NK-92 (cell line): Measurements from ENCODE around the gene ZSWIM8.
"Not testable (repeated sequence)": the region's sequence is repeated elsewhere in the genome, so short reads cannot be mapped to it uniquely, and the experiment has no call there.

Source experiments
- DNase-seq: peaks from one replicate; lab custom pipeline; 2025; ENCODE audit not compliant: unreplicated experiment; lab: John Stamatoyannopoulos, UW

Gene ZSWIM8

GRCh38 chr10:73814896-73815718 is 29.7 kb downstream of the ZSWIM8 start:
- DNase-seq: no peak

GRCh38 chr10:73815719-73816030 is 30.3 kb downstream of the ZSWIM8 start:
- no peak for DNase-seq

GRCh38 chr10:73816917-73817729 is 31.7 kb downstream of the ZSWIM8 start:
- DNase-seq: no peak

DNA sequence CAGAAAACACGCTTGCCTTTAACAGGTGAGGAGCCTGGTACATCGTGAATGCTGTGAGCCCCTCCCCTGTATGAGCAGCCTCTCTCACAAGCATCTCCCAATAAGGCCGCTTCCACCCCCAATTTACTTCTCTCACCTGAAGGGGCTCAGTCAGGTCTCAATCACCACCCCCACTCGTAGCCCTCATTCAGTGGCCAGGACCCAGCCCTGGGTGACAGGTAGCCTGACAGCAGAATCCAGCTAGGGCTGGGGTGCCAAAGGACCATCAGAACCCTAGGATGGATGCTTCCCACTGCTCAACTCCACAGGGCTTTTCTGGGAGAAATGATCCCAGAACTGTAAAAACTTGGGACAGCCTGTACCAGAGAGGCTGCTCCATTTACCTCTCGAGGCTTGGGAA is 32.4 kb downstream of the ZSWIM8 start:
- no peak for DNase-seq

DNA sequence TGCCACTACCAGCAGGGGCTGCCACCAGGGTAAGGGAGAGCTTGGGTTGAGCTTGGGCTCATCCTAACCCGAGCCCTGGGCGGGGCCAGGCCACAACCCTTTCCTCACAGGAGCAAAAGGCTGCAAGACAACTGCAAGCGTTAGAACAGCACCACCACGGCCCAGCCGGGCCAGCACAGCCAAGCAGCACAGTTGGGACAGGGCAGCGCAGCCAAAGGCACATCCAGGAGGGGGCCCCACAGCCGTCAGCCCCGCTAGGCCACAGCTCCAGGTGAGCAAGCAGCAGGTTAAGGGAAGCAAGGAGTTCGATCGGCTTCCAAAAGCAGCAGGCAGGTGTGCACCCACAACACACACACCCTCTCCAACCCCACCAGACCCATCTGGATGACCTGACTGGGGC is 33.0 kb downstream of the ZSWIM8 start:
- DNase-seq: no peak

DNA sequence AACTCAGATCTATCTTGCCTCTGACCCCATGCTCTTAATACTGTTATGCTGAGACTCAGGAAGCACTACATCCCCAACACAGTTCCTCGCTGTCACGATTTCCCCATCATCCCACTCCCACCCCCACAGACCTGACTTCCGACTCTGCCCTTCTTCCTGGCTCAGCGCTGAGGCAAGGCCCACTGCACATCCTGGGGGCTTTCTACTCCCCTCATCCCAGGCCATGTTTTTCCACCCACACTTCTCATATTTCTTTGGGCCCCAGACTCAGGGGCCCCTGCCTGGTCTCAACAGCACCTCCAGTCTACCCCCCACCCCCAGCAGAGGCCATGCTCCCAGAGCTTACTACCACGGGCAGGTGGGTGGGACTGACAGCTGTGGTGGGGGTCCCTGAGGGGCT is 33.7 kb downstream of the ZSWIM8 start:
- no peak for DNase-seq

DNA sequence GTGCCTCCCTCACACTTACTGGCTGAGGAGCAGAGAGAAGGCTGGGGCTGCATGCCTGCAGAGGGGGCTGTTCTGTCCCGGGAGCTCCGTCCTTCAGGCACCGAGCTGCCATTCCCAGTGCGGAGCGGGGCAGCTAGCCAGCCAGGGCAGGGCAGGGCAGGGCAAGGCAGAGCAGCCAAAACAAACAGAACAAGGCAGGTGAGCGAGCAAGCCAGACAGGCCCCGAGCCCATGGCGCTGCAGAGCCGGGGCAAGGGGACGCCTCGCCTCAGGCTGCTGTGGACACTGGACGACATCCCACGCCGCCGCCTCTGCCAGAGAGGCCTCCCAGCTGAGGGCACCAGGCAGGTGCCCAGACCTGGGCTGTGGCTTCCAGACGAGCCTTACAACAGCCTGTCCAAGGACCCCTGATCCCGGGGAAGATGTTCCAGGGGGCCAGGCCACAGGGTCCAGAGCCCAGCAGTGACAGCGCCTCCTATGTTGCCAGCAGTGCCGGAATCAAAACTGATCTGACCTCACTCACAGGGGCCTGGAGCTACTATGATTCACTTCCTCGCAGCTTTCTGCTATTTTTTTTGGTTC is 34.2 kb downstream of the ZSWIM8 start:
- no peak for DNase-seq

GRCh38 chr10:73823391-73823790 is 38.0 kb downstream of the ZSWIM8 start:
- DNase-seq: no peak

GRCh38 chr10:73824146-73824725 is 38.8 kb downstream of the ZSWIM8 start:
- no peak for DNase-seq

DNA sequence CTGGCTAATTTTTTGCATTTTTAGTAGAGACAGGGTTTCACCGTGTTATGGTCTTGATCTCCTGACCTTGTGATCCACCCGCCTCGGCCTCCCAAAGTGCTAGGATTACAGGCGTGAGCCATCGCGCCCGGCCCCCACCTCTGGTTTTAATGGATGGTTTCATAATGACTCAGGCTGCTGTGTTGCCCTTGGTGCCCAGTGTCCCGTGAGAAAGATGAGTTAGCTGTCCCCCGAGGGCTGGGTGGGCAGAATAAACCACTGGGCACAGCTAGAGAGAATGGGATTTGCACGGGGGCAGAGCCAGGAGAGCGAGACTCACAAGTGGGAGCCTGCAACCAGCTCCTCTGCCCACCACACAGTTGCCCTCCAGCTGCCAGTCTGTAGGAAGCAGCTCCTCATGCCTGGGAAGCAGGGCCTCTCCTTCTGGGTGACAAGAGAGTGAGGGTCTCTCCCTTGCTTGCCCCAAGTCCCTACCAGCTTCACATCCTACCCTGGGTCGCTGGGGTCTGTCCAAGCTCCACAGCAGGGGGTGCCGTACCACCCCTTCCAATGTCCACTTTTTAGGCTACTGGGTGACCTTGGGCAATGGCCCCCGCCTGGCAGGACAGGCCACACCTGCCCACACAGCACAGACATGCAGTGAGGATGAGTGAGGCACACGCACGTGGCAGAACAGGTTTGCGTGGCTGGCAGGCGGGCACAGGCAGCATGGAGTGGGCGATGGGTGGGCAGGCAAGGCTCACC is 42.1 kb downstream of the ZSWIM8 start:
- no peak for DNase-seq

DNA sequence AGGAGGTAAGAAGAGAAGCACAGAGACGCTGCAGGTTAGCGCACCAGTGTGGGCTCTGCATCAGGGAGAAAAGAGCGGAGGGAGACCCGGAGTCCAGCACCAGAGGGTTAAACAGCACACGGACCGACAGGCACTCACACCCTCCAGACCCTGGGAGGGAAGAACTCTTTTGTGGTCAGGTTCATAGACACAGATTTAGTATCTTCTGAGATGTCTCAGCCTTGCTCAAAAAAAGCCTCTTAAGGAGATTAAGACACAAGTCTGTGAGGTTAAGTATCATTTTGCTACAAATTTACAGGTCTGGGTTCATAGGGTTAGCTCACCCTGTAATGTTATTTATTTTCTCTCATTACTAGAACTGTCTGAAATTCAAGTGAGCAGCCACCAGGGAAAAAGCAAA is 42.8 kb downstream of the ZSWIM8 start:
- DNase-seq: no peak

GRCh38 chr10:73829090-73829489 is 43.7 kb downstream of the ZSWIM8 start:
- DNase-seq: not testable (repeated sequence)

- no peak for DNase-seq
Observed at GRCh38 chr10:73836427-73836980, 51.1 kb downstream of the ZSWIM8 start.

GRCh38 chr10:73837072-73837471 is 51.7 kb downstream of the ZSWIM8 start:
- no peak for DNase-seq

DNA sequence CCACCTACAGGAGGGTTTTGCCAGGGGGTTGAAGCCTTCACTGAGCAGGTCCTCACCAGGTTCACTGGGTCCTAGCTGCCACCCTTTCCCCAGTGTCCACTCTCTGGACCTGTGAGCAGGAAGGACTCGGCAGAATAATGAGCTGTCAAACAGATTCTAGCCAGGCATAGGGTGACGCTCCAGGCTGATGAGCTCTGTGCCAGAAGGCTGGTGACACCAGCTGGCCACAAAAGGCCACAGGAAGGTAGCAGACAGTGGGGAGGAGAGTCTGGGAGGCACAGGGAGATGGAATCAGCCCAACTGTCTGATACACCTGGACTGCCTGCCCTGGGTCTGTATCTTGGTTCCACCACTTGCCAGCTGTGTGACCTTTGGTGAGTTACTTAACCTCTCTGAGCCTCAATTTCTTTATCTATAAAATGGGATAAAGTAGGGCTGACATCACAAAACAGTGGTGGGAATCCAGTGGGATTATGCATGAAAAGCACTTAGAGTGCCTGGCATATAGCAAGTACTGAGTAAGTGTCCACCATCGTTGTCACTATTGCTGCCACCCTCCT is 52.7 kb downstream of the ZSWIM8 start:
- no peak for DNase-seq

- DNase-seq: no peak
Observed at GRCh38 chr10:73838827-73839226, 53.4 kb downstream of the ZSWIM8 start.

DNA sequence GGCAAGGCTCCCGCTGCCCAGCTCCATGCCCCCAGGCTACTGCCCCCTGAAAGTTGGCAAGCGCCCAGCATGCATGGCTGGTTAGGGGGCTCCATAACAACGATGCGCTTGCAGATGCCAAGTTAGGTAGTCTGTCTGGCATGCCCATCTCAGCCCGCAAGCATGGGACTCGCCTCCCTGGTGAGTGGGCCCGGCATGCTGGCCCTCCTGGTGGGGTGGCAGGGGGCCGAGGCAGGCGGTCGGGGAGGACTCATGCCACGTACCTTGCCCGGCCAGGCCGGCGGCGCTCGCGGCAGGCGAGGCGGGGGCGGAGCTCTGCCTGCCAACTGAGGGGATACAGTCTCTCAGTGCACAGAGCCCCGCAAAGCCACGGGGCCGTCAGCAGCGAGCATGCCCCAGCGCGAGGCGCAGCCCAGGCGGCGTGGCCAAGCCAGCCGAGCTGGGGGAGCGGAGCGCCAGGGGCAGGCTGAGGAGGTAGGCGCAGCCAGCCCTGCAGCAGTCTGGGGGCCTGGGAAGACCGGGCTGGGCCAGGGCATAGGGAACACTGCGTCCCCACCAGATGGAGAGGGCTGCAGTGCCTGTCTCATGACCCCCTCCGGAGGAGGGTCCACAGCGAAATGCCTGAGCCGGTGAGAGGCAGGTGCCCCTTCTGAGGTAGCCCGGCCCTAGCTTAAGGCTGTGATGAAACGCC is 54.0 kb downstream of the ZSWIM8 start:
- DNase-seq: no peak

- no peak for DNase-seq
Observed at GRCh38 chr10:73840056-73840402, 54.6 kb downstream of the ZSWIM8 start.

DNA sequence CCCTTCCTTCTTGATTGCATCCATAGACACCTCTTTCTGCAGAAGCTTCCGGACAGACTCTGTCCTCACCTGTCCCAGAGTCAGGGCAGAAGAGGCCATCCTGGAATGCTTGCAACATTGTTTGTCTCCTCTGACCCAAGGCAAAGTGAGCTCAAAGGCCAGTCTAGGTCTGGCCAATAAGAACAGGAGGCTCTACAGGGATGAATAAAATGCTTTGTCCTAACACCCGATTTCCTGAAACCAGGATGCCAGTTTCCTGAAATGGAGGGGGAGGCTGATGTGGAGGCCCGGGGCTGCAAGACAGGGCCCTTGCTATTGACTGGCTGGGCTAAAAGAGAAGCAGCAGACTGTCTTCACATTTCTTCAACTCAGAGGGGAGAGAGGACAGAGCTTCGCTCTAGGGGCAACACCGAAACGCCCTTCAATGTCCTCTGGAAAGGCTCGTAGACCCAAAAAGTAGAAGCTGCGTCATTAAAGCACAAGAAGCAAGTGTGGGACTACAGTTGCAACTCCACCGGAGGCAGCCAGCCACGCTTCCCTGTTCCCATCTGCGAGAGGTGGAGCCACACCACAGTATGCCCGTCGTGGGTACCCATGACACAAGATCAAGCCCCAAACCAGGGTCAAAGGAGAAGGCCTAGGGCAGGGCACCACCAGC is 55.1 kb downstream of the ZSWIM8 start:
- no peak for DNase-seq

DNA sequence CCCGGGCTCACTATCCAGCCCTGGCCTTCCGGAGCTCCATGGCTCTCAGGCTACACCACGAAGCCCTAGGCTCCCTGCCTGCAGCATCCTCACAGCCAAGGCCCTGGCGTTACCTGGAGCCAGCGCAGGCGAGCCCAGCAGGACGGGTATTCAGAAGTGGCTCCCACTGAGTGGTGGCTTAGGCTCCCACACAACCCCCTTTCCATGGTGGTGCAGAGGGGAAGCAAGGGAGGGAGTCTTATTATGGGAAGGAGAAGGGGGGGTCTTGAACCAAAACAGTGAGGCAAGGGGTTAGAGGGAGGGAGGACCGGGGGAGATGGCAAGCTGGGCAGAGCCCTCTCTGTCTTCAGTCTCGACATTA is 55.6 kb downstream of the ZSWIM8 start:
- no peak for DNase-seq
